A673 (cell line): ENCODE data around the gene ZBTB21. TPM values are rescaled to one million over a fixed set of nuclear protein-coding genes. Genes with fewer than 3 reads are reported as not detected.

ENCODE experiments used
- BruUV-seq: library from RNA; stranded (reverse); fragments of 400-500 nt; replicated peaks from 2 replicates; lab custom pipeline; 2021; lab: Mats Ljungman, UMichigan
- CTCF ChIA-PET: fragments of 300-600 bp; sonication (Branson Sonifier 250); formaldehyde crosslinking; loops from one replicate; lab custom pipeline; 2022; ENCODE audit warnings: antibody characterized with exemption; lab: Charles Lee
- POLR2A ChIA-PET: fragments of 300-600 bp; sonication (Branson Sonifier 250); formaldehyde crosslinking; loops from one replicate; lab custom pipeline; 2022; ENCODE audit warnings: antibody characterized with exemption; ENCODE audit not compliant: low non-redundant PET; lab: Charles Lee
- DNase-seq: peaks from one replicate; pipeline ENCODE4 v3.0.0-alpha.2; 2015; ENCODE audit warnings: low spot score
- H3K27ac ChIP-seq: fragments of 200-600 bp; sonication (generic); 2 replicates; pipeline ENCODE4 v1.5.1; 2016; ENCODE audit warnings: mixed run types, low read depth, mild to moderate bottlenecking, mixed read lengths, antibody characterized with exemption, low read length; ENCODE audit not compliant: poor library complexity, severe bottlenecking
- H3K27me3 ChIP-seq: fragments of 200-600 bp; sonication (generic); replicated peaks from 2 replicates; pipeline ENCODE4 v1.6.1; 2017; ENCODE audit warnings: mixed run types, low read depth, mild to moderate bottlenecking, mixed read lengths, antibody characterized with exemption, low read length; ENCODE audit not compliant: insufficient read depth, poor library complexity
- H3K36me3 ChIP-seq: fragments of 200-600 bp; sonication (generic); 2 replicates; pipeline ENCODE4 v1.6.1; 2016; ENCODE audit warnings: mixed run types, mild to moderate bottlenecking, mixed read lengths, antibody characterized with exemption, low read length; ENCODE audit not compliant: insufficient read depth, poor library complexity, severe bottlenecking
- H3K4me1 ChIP-seq: fragments of 200-600 bp; sonication (generic); 2 replicates; pipeline ENCODE4 v1.6.1; 2017; ENCODE audit warnings: mixed run types, mild to moderate bottlenecking, mixed read lengths, antibody characterized with exemption, low read length; ENCODE audit not compliant: insufficient read depth, poor library complexity, severe bottlenecking
- H3K4me3 ChIP-seq: fragments of 200-600 bp; sonication (generic); 2 replicates; pipeline ENCODE4 v1.5.1; 2016; ENCODE audit warnings: low read depth, mixed run types, mild to moderate bottlenecking, mixed read lengths, low read length; ENCODE audit not compliant: poor library complexity, severe bottlenecking
- H3K9me3 ChIP-seq: fragments of 200-600 bp; sonication (generic); 2 replicates; pipeline ENCODE4 v1.6.1; 2016; ENCODE audit warnings: mixed run types, low read depth, mild to moderate bottlenecking, mixed read lengths, antibody characterized with exemption, low read length; ENCODE audit not compliant: poor library complexity, severe bottlenecking
- CTCF ChIP-seq: fragments of 300-800, 200-600 bp; sonication (generic); conservative IDR thresholded peaks from 2 replicates; pipeline ENCODE4 v1.5.1; 2017; ENCODE audit warnings: low read depth, mild to moderate bottlenecking, antibody characterized with exemption, low read length, moderate library complexity, mixed read lengths
- EZH2 ChIP-seq: fragments of 200-600 bp; sonication (generic); IDR thresholded peaks from 2 replicates; pipeline ENCODE4 v1.6.1; 2017; ENCODE audit warnings: borderline replicate concordance, low read depth, mild to moderate bottlenecking, mixed read lengths, antibody characterized with exemption, low read length; ENCODE audit not compliant: poor library complexity, severe bottlenecking
- intact Hi-C: fragments of 100-400 bp; cut with micrococcal nuclease; formaldehyde crosslinking; loops from one replicate; pipeline ENCODE4 v1.10.0; 2022; ENCODE audit not compliant: unreplicated experiment
- total RNA-seq: library from RNA; stranded (reverse); gene quantifications from 2 replicates; pipeline ENCODE4 v1.2.3, GENCODE V29; 2021

Gene ZBTB21
- total RNA-seq, 1 experiment from 2014 or later, result 20.7 TPM

- ChIA-PET POLR2A (no interaction called here), CTCF (no interaction called here)
- TF ChIP-seq CTCF, result no peak
- no peak for TF ChIP-seq EZH2
- intact Hi-C loops, result no loop called here
- Histone ChIP-seq H3K4me3 (no peak overlapping the region), H3K27ac (no peak overlapping the region), H3K4me1 (no peaks in the 10 kb centered on the region), H3K36me3 (no peaks in the 10 kb centered on the region), H3K27me3 (no peaks in the 10 kb centered on the region), H3K9me3 (peaks cover 5% of the 10 kb centered on the region)
- no peak for DNase-seq
- BruUV-seq, result no TSS peak
Observed at GRCh38 chr21:41979335-41979734, 30.8 kb downstream of the ZBTB21 start.

- Histone ChIP-seq H3K27me3 (no peaks in the 10 kb centered on the region), H3K27ac (no peak overlapping the region), H3K36me3 (no peaks in the 10 kb centered on the region), H3K4me3 (no peak overlapping the region), H3K4me1 (no peaks in the 10 kb centered on the region), H3K9me3 (peaks cover 5% of the 10 kb centered on the region)
- TF ChIP-seq CTCF (no peak), EZH2 (no peak)
- no peak for DNase-seq
- CTCF ChIA-PET, result no interaction called here
- BruUV-seq, result no TSS peak
- POLR2A ChIA-PET, result no interaction called here
- intact Hi-C loops, result no loop called here
Observed at GRCh38 chr21:41977034-41977950, 32.9 kb downstream of the ZBTB21 start.

- Histone ChIP-seq H3K27ac (no peak overlapping the region), H3K36me3 (no peaks in the 10 kb centered on the region), H3K4me1 (no peaks in the 10 kb centered on the region), H3K4me3 (no peak overlapping the region), H3K27me3 (no peaks in the 10 kb centered on the region), H3K9me3 (peaks cover 5% of the 10 kb centered on the region)
- ChIA-PET CTCF (no interaction called here), POLR2A (no interaction called here)
- BruUV-seq, result no TSS peak
- DNase-seq, result no peak
- intact Hi-C loops, result no loop called here
- TF ChIP-seq CTCF (no peak), EZH2 (no peak)
Observed at GRCh38 chr21:41976611-41977010, 33.5 kb downstream of the ZBTB21 start.
